ENCODE measurements around the gene ITIH2. TPM values are rescaled to one million over a fixed set of nuclear protein-coding genes. Genes with fewer than 3 reads are reported as not detected.
"Not testable (repeated sequence)": the region's sequence is repeated elsewhere in the genome, so short reads cannot be mapped to it uniquely, and the experiment has no call there.

ITIH2 gene
- not detected for total RNA-seq

- DNase-seq (ENCODE audit: low spot score) (no peak), ATAC-seq (no peak)
- intact Hi-C loops (cut with DNase I), result no loop called here
These were observed at the start of gene ITIH2 for GRCh38 chr10:7703140-7703539. ITIH2 (plus strand) TSS chr10:7703316; CDS start chr10:7703435, 119 bp downstream.

- intact Hi-C loops (cut with DNase I); ATAC-seq; DNase-seq (ENCODE audit: low spot score): not testable (repeated sequence)
These were observed 46.0 kb upstream of the ITIH2 start for GRCh38 chr10:7657079-7657478.

GRCh38 chr10:7657552-7657951 lies 45.6 kb upstream of the ITIH2 start:
- no peak for DNase-seq (ENCODE audit: low spot score)
- intact Hi-C loops (cut with DNase I), result no loop called here

GRCh38 chr10:7659560-7659959 lies 43.6 kb upstream of the ITIH2 start:
- ATAC-seq (no peak), DNase-seq (ENCODE audit: low spot score) (no peak)
- intact Hi-C loops (cut with DNase I), result no loop called here

More at GRCh38 chr10:7657552-7657951, 45.6 kb upstream of the ITIH2 start:
- ATAC-seq, result no peak

GRCh38 chr10:7662522-7662921 lies 40.6 kb upstream of the ITIH2 start:
- ATAC-seq (no peak), DNase-seq (ENCODE audit: low spot score) (no peak)
- intact Hi-C loops (cut with DNase I), result no loop called here

- ATAC-seq, result no peak
- DNase-seq (ENCODE audit: low spot score), result no peak
- intact Hi-C loops (cut with DNase I), result no loop called here
These were observed 38.4 kb upstream of the ITIH2 start for GRCh38 chr10:7664707-7665106.

DNA sequence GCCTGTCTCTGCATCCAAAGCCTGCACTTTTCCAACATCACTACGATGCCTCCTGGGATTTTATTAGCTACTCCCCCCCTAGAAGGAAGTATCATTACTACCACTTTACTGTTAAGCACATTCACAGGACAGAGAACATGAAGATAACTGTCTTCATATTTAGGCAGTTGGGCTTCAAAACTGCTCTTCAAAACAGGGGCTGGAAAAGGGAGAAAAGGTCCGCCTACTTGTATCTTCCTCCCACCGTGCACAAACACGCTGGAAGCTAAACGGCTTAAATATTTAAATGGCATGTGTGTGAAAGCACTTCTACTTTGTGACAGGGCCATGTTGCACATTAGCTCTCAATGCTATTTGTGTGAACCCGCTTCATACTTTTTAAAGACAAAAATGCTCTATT lies 37.3 kb upstream of the ITIH2 start:
- DNase-seq (ENCODE audit: low spot score), result no peak
- intact Hi-C loops (cut with DNase I), result no loop called here
- no peak for ATAC-seq

DNA sequence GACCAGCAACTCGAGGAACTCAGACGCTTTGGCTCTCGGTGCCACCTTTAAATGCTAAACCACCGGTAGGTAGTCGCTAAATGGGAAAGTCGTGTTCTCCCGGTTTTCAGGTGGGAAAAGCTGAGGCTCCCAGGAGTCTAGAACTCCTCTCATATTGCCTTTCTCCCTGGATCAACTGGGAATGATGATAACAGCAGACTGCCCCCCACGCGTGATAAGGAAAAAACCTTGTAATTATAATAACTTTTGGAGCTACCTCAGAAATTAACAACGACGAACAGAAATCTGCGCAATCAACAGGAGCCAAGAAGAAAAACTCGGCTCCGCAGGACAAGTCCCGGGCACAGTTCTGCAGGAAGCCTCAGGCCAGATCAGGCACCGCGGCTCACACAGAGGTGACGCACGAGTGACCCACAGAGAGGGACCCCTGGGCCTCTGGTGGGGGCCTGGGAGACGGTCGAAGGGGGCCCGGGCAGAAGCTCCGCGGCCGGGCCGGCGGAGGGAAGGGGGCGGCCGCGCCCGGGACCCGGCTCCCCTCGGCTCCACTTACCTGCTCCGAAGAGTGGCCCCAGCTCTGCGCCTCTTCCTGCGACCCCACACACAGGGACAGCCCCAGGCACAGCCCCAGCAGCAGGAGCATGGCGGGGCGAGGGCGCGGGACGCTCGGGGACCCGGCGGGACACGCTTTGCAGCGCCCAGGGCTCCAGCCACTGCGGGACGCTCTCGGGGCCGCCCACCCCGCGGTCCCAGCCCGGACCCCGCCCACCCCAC lies 36.7 kb upstream of the ITIH2 start, which contains the start of gene ITIH5:
Gene ITIH5, minus strand, starts transcription at position 714 of the 771 bp plus-strand sequence. Its CDS starts 74 bp downstream, at position 640.
- intact Hi-C loops (cut with DNase I), result no loop called here
- DNase-seq (ENCODE audit: low spot score) (no peak), ATAC-seq (no peak)

- ATAC-seq, result peak; percentile 59
- DNase-seq (ENCODE audit: low spot score), result peak; percentile 60
- intact Hi-C loops (cut with DNase I), result no loop called here
These were observed 35.6 kb upstream of the ITIH2 start for GRCh38 chr10:7667262-7668141.

DNA sequence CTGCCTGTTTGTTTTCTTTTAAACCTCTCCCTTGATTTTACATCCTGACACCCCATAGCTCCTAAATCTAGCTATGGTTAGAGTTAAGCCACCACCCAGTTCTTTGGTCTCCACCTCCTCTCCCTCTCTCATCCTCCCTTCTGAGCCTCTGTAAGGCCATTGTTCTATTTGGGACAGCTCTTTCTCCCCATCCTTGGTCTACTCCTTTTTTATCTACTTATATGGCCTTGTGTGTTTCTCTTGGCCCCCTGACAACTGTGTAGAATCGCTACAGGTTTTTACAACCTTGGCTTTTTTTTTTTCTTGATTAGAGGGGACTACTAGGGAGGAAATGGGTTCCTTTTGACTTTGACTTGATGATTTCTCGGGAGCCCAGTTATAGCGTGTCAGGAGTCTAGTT lies 33.0 kb upstream of the ITIH2 start:
- no peak for ATAC-seq
- intact Hi-C loops (cut with DNase I), result loop anchor here (2.0 kb wide), 1 partner anchor 59 kb away; no protein-coding TSS in a partner anchor
- DNase-seq (ENCODE audit: low spot score), result no peak

GRCh38 chr10:7672341-7673134 lies 30.6 kb upstream of the ITIH2 start:
- ATAC-seq (no peak), DNase-seq (ENCODE audit: low spot score) (no peak)
- intact Hi-C loops (cut with DNase I), result no loop called here

GRCh38 chr10:7679256-7679655 lies 23.9 kb upstream of the ITIH2 start:
- intact Hi-C loops (cut with DNase I), result loop anchor here (1.0 kb wide), 1 partner anchor 152 kb away; no protein-coding TSS in a partner anchor
- DNase-seq (ENCODE audit: low spot score) (no peak), ATAC-seq (no peak)

GRCh38 chr10:7680078-7680477 lies 23.0 kb upstream of the ITIH2 start:
- intact Hi-C loops (cut with DNase I); DNase-seq (ENCODE audit: low spot score); ATAC-seq: not testable (repeated sequence)

DNA sequence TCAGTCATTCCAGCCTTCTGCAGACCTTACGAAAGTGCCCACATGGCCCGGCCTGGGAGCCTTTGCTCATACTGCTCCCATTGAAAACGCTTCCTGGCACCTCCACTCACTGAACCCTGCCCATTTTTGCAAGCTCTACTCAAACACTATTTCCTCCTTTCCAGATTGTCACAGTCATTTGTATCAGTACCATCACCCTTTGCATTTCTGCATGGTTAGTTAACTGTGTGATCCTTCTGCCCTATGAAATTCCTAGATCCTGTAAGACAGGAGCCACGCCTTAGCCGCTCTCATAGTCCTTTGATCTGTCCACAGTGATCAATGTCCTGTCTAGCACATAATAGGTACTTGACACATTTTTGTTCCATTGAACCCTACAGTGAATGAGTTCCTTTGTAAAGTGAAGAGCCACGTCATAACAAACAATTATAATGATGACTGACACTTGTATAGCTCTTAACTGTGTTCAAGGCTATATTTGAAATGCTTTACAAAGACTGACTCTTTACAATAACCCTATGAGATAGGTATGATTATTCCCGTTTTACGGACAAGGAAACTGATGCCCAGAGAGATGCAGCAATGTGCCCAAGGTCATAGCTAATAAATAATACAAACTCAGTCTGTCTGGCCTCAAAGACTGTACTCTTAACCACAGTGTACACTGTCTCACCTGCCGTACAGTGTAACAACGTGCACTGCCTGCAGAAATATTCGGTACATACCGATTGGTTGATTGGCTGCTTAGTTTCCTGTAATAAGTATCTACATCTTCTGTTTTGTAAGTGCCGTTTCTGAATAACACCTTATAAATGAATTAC lies 16.6 kb upstream of the ITIH2 start:
- DNase-seq (ENCODE audit: low spot score) (no peak), ATAC-seq (peak; percentile 42)
- intact Hi-C loops (cut with DNase I), result no loop called here

DNA sequence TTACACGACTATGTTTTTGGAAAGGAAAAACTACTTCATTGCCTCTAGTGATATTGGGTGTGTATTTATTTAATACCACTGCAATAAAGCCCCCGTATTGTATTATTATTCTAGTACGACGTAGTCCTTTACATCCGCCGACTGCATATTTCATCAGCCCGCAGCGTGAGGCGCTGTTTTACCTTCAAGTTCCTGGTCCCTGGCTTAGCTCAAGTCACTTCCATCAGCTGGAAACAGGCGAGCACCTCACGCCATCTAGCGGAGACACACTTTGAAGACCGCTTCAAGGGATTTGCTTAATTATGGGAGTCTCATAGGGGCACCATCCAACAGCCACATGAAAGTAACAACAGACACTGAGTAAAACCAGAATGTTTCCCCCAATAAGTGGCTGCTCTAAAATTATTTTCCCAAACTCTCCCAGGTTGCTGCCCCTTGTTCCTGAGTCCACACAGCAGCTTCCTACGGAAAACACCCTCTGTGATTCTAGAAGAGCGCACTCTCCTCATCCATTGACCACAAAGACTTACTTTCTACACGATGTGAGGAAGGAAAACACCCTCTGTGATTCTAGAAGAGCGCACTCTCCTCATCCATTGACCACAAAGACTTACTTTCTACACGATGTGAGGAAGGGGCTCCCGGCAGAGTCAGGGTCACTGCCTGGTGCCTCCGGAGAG lies 15.7 kb upstream of the ITIH2 start:
- ATAC-seq (peak; percentile 93), DNase-seq (ENCODE audit: low spot score) (peak; percentile 87)
- intact Hi-C loops (cut with DNase I), result no loop called here

GRCh38 chr10:7689591-7689990 lies 13.5 kb upstream of the ITIH2 start:
- DNase-seq (ENCODE audit: low spot score) (no peak), ATAC-seq (no peak)
- intact Hi-C loops (cut with DNase I), result no loop called here

- DNase-seq (ENCODE audit: low spot score); ATAC-seq; intact Hi-C loops (cut with DNase I): not testable (repeated sequence)
These were observed 12.1 kb upstream of the ITIH2 start for GRCh38 chr10:7690885-7691597.

Measured in sciatic nerve (tissue), 2 donors.